Measurements from ENCODE around the gene TCEAL1.

Gene TCEAL1

GRCh38 chrX:103663981-103664762 lies 35.4 kb downstream of the TCEAL1 start:
- Histone ChIP-seq H3K4me1 (ENCODE audit: control insufficient read depth in 1 of 2, insufficient read depth in 1 of 2, low read depth in 1 of 2, low read length in 1 of 2) (no peaks in the 10 kb centered on the region), H3K4me3 (ENCODE audit: low read depth in 1 of 2, low read length in 1 of 2) (no peak overlapping the region)
- TF ChIP-seq, protein P1, sequence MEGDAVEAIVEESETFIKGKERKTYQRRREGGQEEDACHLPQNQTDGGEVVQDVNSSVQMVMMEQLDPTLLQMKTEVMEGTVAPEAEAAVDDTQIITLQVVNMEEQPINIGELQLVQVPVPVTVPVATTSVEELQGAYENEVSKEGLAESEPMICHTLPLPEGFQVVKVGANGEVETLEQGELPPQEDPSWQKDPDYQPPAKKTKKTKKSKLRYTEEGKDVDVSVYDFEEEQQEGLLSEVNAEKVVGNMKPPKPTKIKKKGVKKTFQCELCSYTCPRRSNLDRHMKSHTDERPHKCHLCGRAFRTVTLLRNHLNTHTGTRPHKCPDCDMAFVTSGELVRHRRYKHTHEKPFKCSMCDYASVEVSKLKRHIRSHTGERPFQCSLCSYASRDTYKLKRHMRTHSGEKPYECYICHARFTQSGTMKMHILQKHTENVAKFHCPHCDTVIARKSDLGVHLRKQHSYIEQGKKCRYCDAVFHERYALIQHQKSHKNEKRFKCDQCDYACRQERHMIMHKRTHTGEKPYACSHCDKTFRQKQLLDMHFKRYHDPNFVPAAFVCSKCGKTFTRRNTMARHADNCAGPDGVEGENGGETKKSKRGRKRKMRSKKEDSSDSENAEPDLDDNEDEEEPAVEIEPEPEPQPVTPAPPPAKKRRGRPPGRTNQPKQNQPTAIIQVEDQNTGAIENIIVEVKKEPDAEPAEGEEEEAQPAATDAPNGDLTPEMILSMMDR (IDR thresholded peaks at IDR 0.05) = no peak

GRCh38 chrX:103666202-103667107 lies 37.7 kb downstream of the TCEAL1 start:
- H3K36me3 ChIP-seq = no peaks in the 10 kb centered on the region

More at GRCh38 chrX:103663981-103664762, 35.4 kb downstream of the TCEAL1 start:
- peaks cover 37% of the 10 kb centered on the region for H3K27me3 ChIP-seq
- H3K9me3 ChIP-seq = no peaks in the 10 kb centered on the region
- no peaks in the 10 kb centered on the region for H3K36me3 ChIP-seq
- H3K27ac ChIP-seq = no peak overlapping the region

DNA sequence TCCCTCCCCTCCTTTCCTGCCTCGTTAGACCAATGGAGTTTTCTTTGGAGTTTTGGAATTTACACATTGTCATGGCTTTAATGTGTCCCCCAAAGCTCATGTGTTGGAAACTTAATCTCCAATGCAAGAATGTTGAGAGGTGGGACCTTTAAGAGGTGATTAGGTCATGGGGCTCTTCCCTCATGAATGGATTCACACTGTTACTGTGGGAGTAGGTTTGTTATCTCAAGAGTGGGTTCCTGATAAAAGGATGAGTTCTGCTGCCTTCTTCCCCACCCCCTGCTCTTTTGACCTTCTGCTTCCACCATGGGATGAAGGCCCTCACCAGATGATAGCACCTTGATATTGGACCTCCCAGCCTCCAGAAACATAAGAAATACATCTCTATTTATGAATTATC lies 41.0 kb downstream of the TCEAL1 start:
- Histone ChIP-seq H3K4me1 (ENCODE audit: control insufficient read depth in 1 of 2, insufficient read depth in 1 of 2, low read depth in 1 of 2, low read length in 1 of 2) (no peaks in the 10 kb centered on the region), H3K36me3 (peaks cover 5% of the 10 kb centered on the region), H3K9me3 (no peaks in the 10 kb centered on the region), H3K4me3 (ENCODE audit: low read depth in 1 of 2, low read length in 1 of 2) (no peak overlapping the region), H3K27me3 (peaks cover 8% of the 10 kb centered on the region), H3K27ac (no peak overlapping the region)
- TF ChIP-seq, protein P1 (IDR thresholded peaks at IDR 0.05) = no peak

More at GRCh38 chrX:103666202-103667107, 37.7 kb downstream of the TCEAL1 start:
- H3K27ac ChIP-seq = no peak overlapping the region
- no peaks in the 10 kb centered on the region for H3K4me1 ChIP-seq (ENCODE audit: control insufficient read depth in 1 of 2, insufficient read depth in 1 of 2, low read depth in 1 of 2, low read length in 1 of 2)
- H3K9me3 ChIP-seq = no peaks in the 10 kb centered on the region
- TF ChIP-seq, protein P1 (IDR thresholded peaks at IDR 0.05) = no peak
- no peak overlapping the region for H3K4me3 ChIP-seq (ENCODE audit: low read depth in 1 of 2, low read length in 1 of 2)
- H3K27me3 ChIP-seq = peaks cover 37% of the 10 kb centered on the region

DNA sequence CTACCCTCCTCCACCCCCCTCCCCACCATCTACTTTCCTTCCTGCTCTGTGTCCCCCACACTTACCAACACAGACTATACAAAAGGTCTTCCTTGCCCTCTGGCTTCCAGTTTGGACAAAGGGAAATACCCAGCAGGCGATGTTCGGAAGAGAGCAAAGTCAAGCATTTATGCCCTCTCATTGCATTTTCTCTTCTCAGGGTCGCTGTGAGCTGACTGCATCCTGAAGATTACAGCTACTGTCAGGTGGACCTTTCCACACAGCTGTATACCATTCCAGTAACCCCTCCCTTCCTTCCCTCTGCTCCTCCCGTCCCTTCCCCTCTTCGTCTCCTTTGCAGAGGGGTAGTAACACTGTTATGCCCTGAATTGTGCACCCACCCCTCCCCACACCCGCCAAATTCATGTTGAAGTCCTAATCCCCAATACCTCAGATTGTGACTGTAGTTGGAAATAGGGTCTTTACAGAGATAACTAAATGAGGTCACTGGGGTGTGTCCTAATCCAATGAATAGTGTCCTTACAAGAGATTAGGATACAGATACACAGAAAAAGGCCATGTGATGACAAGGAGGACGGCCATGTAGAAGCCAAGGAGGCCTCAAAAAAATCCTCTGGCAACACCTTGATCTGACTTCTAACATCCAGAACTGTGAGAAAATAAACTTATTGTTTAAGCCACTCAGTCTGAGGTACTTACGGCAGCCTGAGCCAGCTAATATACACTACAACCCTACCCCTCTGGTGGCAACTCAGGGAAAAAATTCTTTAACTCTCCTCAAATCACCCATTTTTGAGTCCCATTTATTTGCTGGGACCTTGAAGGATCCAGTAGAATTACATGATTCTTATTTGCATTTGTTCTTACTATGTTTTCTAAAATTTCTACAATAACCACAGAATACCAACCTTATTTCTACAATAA lies 46.0 kb downstream of the TCEAL1 start:
- Histone ChIP-seq H3K36me3 (peaks cover 37% of the 10 kb centered on the region), H3K27me3 (no peaks in the 10 kb centered on the region), H3K4me3 (ENCODE audit: low read depth in 1 of 2, low read length in 1 of 2) (no peak overlapping the region), H3K27ac (no peak overlapping the region), H3K9me3 (no peaks in the 10 kb centered on the region), H3K4me1 (ENCODE audit: control insufficient read depth in 1 of 2, insufficient read depth in 1 of 2, low read depth in 1 of 2, low read length in 1 of 2) (no peaks in the 10 kb centered on the region)
- TF ChIP-seq, protein P1 (IDR thresholded peaks at IDR 0.05) = no peak

Data from neutrophil (primary cell).